Type B pancreatic cell (in vitro differentiated cells): ENCODE measurements around the gene CYP39A1. TPM values are rescaled to one million over a fixed set of nuclear protein-coding genes. Genes with fewer than 3 reads are reported as not detected.

Experiments used
- DNase-seq: peaks from one replicate; pipeline ENCODE4 v3.0.0; 2021; ENCODE audit warnings: mixed read lengths; ENCODE audit not compliant: unreplicated experiment; ENCODE audit errors: extremely low spot score
- H3K27ac Mint-ChIP-seq: 2 replicates; pipeline ENCODE4 v1.8.0; 2021; ENCODE audit warnings: mild to moderate bottlenecking, mixed read lengths
- H3K27me3 Mint-ChIP-seq: 2 replicates; pipeline ENCODE4 v1.8.0; 2021; ENCODE audit warnings: mixed read lengths
- H3K36me3 Mint-ChIP-seq: 2 replicates; pipeline ENCODE4 v1.8.0; 2021; ENCODE audit warnings: mixed read lengths
- H3K4me1 Mint-ChIP-seq: one replicate; pipeline ENCODE4 v1.8.0; 2021; ENCODE audit warnings: mixed read lengths; ENCODE audit not compliant: unreplicated experiment
- H3K4me3 Mint-ChIP-seq: 2 replicates; pipeline ENCODE4 v1.8.0; 2021; ENCODE audit warnings: mild to moderate bottlenecking, mixed read lengths
- H3K9me3 Mint-ChIP-seq: 2 replicates; pipeline ENCODE4 v1.8.0; 2021; ENCODE audit warnings: mixed read lengths
- CTCF ChIP-seq: fragments of 200-600 bp; sonication (generic); conservative IDR thresholded peaks from 2 replicates; pipeline ENCODE4 v1.5.0; 2021; ENCODE audit warnings: antibody characterized with exemption, mild to moderate bottlenecking
- total RNA-seq: library from RNA; stranded (reverse); gene quantifications from 2 replicates; pipeline ENCODE4 v1.2.1, GENCODE V29; 2021; ENCODE audit warnings: low replicate concordance

The CYP39A1 gene
- total RNA-seq, 1 donor from 2014 or later: 6.7 TPM

GRCh38 chr6:46586906-46587305 lies 65.7 kb downstream of the CYP39A1 start:
- no peak for TF ChIP-seq CTCF
- H3K36me3 Mint-ChIP-seq: peaks cover 5% of the 10 kb centered on the region
- H3K9me3 Mint-ChIP-seq: no peaks in the 10 kb centered on the region
- H3K4me3 Mint-ChIP-seq: no peak overlapping the region
- no peak overlapping the region for H3K27ac Mint-ChIP-seq
- H3K27me3 Mint-ChIP-seq: no peaks in the 10 kb centered on the region
- peaks cover 3% of the 10 kb centered on the region for H3K4me1 Mint-ChIP-seq
- DNase-seq: no peak

GRCh38 chr6:46584586-46584985 lies 68.0 kb downstream of the CYP39A1 start:
- H3K27me3 Mint-ChIP-seq: no peaks in the 10 kb centered on the region
- H3K4me1 Mint-ChIP-seq: peaks cover 3% of the 10 kb centered on the region
- no peak overlapping the region for H3K4me3 Mint-ChIP-seq
- H3K9me3 Mint-ChIP-seq: no peaks in the 10 kb centered on the region
- H3K27ac Mint-ChIP-seq: no peak overlapping the region
- no peak for TF ChIP-seq CTCF
- no peak for DNase-seq
- peaks cover 5% of the 10 kb centered on the region for H3K36me3 Mint-ChIP-seq

GRCh38 chr6:46583721-46584120 lies 68.9 kb downstream of the CYP39A1 start:
- H3K27ac Mint-ChIP-seq: no peak overlapping the region
- H3K36me3 Mint-ChIP-seq: peaks cover 5% of the 10 kb centered on the region
- no peaks in the 10 kb centered on the region for H3K9me3 Mint-ChIP-seq
- H3K4me3 Mint-ChIP-seq: no peak overlapping the region
- peaks cover 3% of the 10 kb centered on the region for H3K4me1 Mint-ChIP-seq
- no peak for TF ChIP-seq CTCF
- DNase-seq: no peak
- no peaks in the 10 kb centered on the region for H3K27me3 Mint-ChIP-seq

- H3K4me1 Mint-ChIP-seq: peaks cover 3% of the 10 kb centered on the region
- no peak overlapping the region for H3K4me3 Mint-ChIP-seq
- no peaks in the 10 kb centered on the region for H3K9me3 Mint-ChIP-seq
- no peaks in the 10 kb centered on the region for H3K27me3 Mint-ChIP-seq
- TF ChIP-seq CTCF: no peak
- H3K36me3 Mint-ChIP-seq: no peaks in the 10 kb centered on the region
- DNase-seq: no peak
- H3K27ac Mint-ChIP-seq: no peak overlapping the region
Measured at GRCh38 chr6:46583081-46583480, 69.5 kb downstream of the CYP39A1 start.

GRCh38 chr6:46581459-46582177 lies 71.0 kb downstream of the CYP39A1 start:
- TF ChIP-seq CTCF: no peak
- peaks cover 3% of the 10 kb centered on the region for H3K4me1 Mint-ChIP-seq
- H3K4me3 Mint-ChIP-seq: no peak overlapping the region
- H3K9me3 Mint-ChIP-seq: no peaks in the 10 kb centered on the region
- no peak overlapping the region for H3K27ac Mint-ChIP-seq
- DNase-seq: no peak
- H3K36me3 Mint-ChIP-seq: no peaks in the 10 kb centered on the region
- no peaks in the 10 kb centered on the region for H3K27me3 Mint-ChIP-seq
